HL-60 (cell line): ENCODE data around the gene FADS3.

Source experiments
- GABPA ChIP-seq: IDR thresholded peaks from 2 replicates; pipeline ENCODE4 v1.6.1; 2012; ENCODE audit warnings: low read depth
- POLR2AphosphoS5 ChIP-seq: IDR thresholded peaks from 2 replicates; pipeline ENCODE4 v1.6.1; 2012; ENCODE audit warnings: low read depth
- SPI1 ChIP-seq: IDR thresholded peaks from 2 replicates; pipeline ENCODE4 v1.6.1; 2012; ENCODE audit warnings: low read depth, mild to moderate bottlenecking, borderline replicate concordance
- TF ChIP-seq, protein P1 (sequence below): IDR thresholded peaks from 2 replicates; pipeline ENCODE4 v1.6.1; 2012; ENCODE audit warnings: low read depth; ENCODE audit not compliant: insufficient replicate concordance
- TF ChIP-seq, protein P2 (sequence below): IDR thresholded peaks from one replicate; pipeline ENCODE4 v1.5.1; 2011; ENCODE audit warnings: low read length, control low read depth, inconsistent platforms; ENCODE audit not compliant: insufficient read depth

DNA sequence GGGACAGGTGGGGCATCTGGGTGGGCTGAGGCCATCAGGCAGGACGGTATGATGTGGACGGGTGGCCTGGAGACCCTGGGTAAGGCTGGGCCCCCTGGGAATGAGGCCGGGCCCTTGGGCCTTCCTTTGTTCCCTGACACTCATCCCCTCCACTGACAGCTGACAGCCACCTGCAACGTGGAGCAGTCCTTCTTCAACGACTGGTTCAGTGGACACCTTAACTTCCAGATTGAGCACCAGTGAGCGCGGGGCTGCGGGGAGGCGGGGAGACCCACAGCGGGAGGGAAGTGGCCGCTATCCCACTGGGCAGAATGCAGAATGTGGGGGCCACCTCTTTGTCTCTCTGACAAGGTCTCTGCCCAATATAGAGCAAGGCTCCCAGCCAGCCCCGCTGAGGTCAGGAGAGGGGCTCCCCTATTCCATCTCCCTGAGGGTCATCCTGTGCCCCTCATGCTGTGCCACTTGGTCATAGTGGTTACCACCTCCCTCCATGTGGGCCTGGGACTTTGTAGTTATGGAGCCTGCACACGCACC, 27.7 kb downstream of the FADS3 start:
- TF ChIP-seq SPI1 = no peak
- TF ChIP-seq, protein P1, sequence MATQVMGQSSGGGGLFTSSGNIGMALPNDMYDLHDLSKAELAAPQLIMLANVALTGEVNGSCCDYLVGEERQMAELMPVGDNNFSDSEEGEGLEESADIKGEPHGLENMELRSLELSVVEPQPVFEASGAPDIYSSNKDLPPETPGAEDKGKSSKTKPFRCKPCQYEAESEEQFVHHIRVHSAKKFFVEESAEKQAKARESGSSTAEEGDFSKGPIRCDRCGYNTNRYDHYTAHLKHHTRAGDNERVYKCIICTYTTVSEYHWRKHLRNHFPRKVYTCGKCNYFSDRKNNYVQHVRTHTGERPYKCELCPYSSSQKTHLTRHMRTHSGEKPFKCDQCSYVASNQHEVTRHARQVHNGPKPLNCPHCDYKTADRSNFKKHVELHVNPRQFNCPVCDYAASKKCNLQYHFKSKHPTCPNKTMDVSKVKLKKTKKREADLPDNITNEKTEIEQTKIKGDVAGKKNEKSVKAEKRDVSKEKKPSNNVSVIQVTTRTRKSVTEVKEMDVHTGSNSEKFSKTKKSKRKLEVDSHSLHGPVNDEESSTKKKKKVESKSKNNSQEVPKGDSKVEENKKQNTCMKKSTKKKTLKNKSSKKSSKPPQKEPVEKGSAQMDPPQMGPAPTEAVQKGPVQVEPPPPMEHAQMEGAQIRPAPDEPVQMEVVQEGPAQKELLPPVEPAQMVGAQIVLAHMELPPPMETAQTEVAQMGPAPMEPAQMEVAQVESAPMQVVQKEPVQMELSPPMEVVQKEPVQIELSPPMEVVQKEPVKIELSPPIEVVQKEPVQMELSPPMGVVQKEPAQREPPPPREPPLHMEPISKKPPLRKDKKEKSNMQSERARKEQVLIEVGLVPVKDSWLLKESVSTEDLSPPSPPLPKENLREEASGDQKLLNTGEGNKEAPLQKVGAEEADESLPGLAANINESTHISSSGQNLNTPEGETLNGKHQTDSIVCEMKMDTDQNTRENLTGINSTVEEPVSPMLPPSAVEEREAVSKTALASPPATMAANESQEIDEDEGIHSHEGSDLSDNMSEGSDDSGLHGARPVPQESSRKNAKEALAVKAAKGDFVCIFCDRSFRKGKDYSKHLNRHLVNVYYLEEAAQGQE = no peak
- TF ChIP-seq, protein P2, sequence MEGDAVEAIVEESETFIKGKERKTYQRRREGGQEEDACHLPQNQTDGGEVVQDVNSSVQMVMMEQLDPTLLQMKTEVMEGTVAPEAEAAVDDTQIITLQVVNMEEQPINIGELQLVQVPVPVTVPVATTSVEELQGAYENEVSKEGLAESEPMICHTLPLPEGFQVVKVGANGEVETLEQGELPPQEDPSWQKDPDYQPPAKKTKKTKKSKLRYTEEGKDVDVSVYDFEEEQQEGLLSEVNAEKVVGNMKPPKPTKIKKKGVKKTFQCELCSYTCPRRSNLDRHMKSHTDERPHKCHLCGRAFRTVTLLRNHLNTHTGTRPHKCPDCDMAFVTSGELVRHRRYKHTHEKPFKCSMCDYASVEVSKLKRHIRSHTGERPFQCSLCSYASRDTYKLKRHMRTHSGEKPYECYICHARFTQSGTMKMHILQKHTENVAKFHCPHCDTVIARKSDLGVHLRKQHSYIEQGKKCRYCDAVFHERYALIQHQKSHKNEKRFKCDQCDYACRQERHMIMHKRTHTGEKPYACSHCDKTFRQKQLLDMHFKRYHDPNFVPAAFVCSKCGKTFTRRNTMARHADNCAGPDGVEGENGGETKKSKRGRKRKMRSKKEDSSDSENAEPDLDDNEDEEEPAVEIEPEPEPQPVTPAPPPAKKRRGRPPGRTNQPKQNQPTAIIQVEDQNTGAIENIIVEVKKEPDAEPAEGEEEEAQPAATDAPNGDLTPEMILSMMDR = no peak
- no peak for TF ChIP-seq POLR2AphosphoS5
- no peak for TF ChIP-seq GABPA
